Measurements from ENCODE around the gene PRAMEF20.

GRCh38 chr1:13462682-13463081 is 52.4 kb downstream of the PRAMEF20 start:
- TF ChIP-seq, protein P1, sequence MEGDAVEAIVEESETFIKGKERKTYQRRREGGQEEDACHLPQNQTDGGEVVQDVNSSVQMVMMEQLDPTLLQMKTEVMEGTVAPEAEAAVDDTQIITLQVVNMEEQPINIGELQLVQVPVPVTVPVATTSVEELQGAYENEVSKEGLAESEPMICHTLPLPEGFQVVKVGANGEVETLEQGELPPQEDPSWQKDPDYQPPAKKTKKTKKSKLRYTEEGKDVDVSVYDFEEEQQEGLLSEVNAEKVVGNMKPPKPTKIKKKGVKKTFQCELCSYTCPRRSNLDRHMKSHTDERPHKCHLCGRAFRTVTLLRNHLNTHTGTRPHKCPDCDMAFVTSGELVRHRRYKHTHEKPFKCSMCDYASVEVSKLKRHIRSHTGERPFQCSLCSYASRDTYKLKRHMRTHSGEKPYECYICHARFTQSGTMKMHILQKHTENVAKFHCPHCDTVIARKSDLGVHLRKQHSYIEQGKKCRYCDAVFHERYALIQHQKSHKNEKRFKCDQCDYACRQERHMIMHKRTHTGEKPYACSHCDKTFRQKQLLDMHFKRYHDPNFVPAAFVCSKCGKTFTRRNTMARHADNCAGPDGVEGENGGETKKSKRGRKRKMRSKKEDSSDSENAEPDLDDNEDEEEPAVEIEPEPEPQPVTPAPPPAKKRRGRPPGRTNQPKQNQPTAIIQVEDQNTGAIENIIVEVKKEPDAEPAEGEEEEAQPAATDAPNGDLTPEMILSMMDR (IDR thresholded peaks at IDR 0.05) = no peak
- no peak for TF ChIP-seq POLR2AphosphoS5 (IDR thresholded peaks at IDR 0.05)
- no peak for TF ChIP-seq POLR2A (IDR thresholded peaks at IDR 0.05)
